CD4-positive, alpha-beta T cell treated with Interleukin-6 at 100 ng/mL for 8 hours (primary cell): Measurements from ENCODE around the gene PPP1R12A.
A peak's percentile ranks its signal among the peaks of the same experiment; 100 is the strongest.

ENCODE experiments used
- DNase-seq: peaks from one replicate; pipeline ENCODE4 v3.0.0-alpha.2; 2020; ENCODE audit warnings: mixed read lengths, low spot score

The PPP1R12A gene

DNA sequence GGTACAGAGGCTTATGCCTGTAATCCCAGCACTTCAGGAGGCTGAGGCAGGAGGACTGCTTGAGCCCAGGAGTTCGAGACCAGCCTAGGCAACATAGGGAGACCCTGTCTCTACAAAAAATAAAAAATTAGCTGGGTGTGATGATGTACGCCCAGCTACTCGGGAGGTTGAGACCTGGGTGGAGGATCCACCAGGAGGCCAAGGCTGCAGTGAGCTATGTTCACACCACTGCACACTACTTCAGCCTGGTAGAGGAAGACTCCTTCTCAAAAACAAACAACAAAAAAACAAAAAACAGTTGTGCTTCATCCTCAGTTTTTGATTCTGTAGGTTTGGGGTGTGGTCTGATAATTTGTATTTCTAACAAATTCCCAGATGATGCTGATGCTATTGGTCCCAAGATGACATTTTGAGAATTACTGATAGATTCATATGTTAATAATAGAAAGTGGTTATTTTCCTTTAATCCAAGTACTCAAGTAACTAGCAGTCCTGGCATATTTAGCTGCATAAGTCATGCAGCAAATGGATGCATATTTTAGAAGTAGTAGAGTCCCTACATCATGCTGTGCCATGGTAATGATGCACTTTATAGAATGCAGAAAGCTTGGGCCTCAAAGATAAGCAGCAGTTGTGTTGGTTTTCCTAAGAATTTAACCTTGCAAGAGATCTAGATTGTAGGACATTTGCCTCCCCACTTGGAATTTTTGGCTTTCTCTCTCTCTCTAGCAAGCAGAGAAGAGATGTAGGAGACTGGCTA, 168.0 kb downstream of the PPP1R12A start:
- DNase-seq: no peak

DNA sequence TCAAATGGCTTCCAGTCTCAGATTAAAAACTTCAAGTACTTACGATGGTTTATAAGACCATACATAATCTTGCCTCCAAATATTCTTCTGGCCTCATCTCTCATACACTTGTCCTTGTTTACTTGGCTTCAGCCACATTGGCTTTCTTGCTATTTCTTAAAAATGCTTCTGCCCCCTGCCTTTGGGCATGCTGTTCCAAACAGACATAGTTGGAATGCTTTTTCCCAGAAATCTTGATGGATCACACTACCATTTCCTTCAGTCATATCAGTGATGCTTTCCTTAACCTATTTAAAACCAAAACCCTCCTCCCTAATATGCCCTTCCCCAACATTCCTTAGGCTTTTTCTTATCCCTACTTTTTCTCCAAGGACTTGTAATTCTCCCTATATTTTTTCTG, 169.7 kb downstream of the PPP1R12A start:
- no peak for DNase-seq

DNA sequence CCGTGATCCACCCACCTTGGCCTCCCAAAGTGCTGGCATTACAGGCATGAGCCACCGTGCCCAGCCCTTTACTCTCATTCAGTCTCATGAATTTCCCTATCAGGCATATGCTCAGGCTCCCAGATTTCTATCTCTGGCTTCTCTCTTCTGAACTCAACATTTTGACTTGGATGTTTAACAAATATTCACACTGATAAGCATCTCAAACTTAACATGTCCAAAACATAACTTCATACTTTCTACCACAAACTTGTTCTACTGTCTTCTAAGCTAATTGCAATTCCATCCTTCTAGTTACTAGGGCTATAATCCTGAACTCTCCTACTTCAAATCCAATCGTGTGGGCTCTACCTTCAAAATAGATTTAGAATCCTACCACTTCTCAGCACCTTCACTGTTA, 170.3 kb downstream of the PPP1R12A start:
- no peak for DNase-seq

DNA sequence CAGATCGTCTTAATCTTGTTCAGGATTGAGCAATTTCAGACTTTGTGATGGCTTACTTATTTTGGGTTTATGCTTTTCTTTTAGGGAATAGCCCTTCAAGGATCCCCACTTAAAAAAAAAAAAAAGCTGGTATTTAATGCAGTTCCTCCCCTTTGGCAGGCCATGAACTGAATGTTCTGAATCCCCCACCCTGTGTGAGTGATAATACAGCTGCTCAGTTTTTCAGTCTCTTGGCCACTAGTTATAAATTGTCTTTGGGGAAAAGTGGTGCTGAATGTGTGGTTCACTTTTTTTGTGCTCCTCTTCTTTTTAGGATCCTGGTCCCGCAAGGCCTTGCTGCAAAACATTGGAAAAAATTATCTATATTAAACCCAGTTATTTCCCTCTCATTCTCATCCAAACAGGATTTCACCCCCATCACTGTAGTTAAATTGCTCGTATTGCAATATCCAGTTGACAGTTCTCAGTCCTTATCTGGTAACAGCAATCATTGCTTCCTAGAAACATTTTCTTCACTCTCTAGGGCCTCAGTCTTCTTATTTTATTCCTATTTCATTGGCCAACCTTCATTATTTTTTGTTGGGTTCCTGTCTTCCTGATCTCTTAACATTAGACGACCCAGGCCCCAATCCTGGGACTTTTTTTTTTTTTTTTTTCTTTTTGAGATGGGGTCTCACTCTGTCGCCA, 171.0 kb downstream of the PPP1R12A start:
- DNase-seq: no peak

DNA sequence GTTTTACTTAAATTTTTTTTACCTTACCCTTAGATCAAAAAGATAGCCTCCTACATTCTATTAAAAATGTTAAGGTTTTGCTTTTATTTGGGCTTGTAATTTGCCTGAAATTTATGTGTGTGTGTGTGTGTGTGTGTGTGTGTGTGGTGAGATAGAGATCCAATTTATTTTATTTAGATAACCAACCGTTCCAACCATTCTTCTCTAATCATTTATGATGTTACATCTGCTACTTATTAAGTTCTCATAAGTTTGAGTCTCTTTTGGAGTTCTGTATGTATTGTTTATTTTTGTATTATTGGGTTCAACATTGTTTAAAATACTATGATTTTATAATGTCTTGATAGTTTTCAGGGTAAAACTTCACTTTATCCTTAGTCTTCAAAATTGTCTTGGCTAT, 173.6 kb downstream of the PPP1R12A start:
- no peak for DNase-seq

DNA sequence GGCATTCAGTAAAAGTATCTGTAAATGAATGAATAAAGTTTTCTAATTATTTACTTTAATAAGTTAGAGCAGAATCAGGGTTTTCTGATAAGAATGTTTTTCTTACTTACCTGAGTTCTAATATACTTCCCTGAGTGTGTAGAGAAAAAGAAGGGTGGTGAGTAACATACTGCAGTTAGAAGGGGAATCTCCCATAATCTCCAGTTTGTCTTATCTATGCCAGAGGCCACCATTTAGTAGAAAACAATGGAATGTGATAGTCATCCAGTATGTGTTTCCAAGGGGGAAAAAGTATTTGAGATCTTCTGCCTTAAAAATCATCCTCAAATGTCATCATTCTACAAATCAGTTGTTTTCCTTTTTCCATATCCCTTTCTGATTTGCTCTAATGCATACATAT, 187.6 kb downstream of the PPP1R12A start:
- DNase-seq: no peak

DNA sequence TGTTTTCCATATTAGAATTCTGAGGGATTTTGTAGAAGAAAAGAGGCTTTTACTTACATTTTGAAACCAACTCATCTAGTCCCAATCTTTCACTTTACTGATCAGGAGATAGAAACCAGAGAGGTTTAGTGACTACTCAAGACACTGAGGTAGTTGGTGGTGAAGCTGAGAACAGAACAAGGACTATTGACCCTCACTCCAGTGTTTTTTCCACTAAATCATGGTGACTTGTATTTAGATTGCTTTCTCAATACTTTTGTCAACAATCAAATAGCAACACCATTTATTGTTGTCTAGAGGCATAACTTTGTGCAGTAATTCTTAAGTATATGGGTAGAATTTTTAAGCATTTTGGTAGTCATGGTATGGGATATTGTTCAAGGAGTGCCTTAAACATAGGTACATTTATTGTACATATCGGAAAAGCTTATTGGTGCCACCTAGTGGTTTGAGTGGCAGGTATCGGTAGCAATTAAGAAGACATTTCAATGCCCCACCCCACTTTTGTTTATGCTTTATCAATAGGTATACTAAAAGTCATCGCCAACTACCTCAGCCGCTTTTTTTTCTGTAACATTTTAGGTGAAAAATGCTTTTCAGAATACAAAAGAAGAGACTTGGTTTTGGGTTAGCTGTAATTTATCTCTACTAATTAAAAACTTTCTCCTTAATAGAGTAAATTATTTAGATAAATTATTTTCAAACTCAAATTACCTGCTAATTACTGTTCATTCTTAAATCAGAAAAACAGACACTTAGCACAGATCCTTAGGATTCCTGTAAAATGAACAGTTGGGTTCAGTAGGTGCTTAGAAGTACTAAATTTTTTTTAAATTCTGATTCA, 196.8 kb downstream of the PPP1R12A start:
- DNase-seq: peak; percentile 26

DNA sequence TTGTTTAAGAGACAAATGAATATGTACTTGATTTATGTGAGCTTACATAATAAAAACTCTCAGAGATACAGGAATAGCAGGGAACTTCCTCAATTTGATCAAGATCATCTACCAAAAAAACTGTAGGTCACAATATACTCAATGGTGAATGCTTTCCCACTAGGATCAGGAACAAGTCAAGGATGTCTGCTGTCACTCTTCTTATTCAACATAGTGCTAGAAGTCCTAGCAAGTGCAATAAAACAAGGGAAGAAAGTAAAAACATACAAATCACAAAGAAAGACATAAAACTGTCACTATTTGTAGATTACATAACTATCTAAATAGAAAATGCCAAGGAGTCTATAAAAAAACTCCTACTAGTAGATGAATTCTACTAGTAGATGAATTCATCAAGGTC, 202.3 kb downstream of the PPP1R12A start:
- no peak for DNase-seq

DNA sequence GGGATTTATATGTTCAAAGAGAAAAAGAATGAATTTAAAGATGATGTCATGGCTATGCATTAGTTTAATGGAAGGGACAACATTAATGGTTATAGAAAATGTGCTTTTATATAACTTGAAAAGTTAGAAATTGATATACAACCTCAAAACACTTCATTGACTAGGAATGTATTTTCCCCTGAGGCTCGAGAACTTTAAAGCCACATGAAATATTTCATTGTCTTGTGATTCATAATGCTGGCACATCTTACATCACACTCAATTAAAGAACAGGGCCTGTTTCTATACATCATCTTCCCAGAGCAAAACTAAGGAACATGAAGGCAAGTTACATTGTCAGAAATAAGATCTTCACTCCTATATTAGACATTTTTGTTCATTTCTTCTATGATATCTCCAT, 208.9 kb downstream of the PPP1R12A start:
- DNase-seq: no peak
